Endothelial cell of umbilical vein (primary cell): ENCODE results near the gene HIP1. TPM values are rescaled to one million over a fixed set of nuclear protein-coding genes. Genes with fewer than 3 reads are reported as not detected.

Source experiments
- BruUV-seq: library from RNA; stranded (reverse); fragments of 400-500 nt; replicated peaks from 2 replicates; lab custom pipeline; 2021; lab: Mats Ljungman, UMichigan
- CTCF ChIA-PET: fragments of 300-600, 350-600 bp; sonication (Branson Sonifier 250); formaldehyde crosslinking; loops from one replicate; lab custom pipeline; 2021; ENCODE audit warnings: antibody characterized with exemption, inconsistent platforms; lab: Charles Lee
- POLR2A ChIA-PET: fragments of 300-600, 350-600 bp; sonication (Branson Sonifier 250); formaldehyde crosslinking; loops from one replicate; lab custom pipeline; 2021; ENCODE audit warnings: antibody characterized with exemption, inconsistent platforms; lab: Charles Lee
- DNase-seq: peaks from one replicate; pipeline ENCODE4 v3.0.0-alpha.2; 2011; ENCODE audit warnings: low read depth, low spot score
- FAIRE-seq: peaks from 2 replicates; lab custom pipeline; 2011; peaks lifted over from hg19 to GRCh38; lab: Jason Lieb, UNC
- H2AFZ ChIP-seq: 2 replicates; pipeline ENCODE4 v1.6.0; 2012; ENCODE audit warnings: low read depth, low read length, control low read depth, inconsistent platforms
- H3K27ac ChIP-seq: 2 replicates; pipeline ENCODE4 v1.5.1; 2011; ENCODE audit warnings: low read depth, mild to moderate bottlenecking, control low read depth, low read length, moderate library complexity; ENCODE audit not compliant: insufficient read depth
- H3K27me3 ChIP-seq, 2 experiments: 2 replicates each; pipeline versions ENCODE4 v1.6.0 to v1.6.1; 2011; ENCODE audit warnings: low read length in 2 of 2, mixed read lengths in 1 of 2; ENCODE audit not compliant: control insufficient read depth in 2 of 2, insufficient read depth in 2 of 2
- H3K36me3 ChIP-seq, 2 experiments: 2 replicates in 1 of 2; 3 replicates in 1 of 2; pipeline ENCODE4 v1.5.1; 2011; ENCODE audit warnings: low read length in 2 of 2, mild to moderate bottlenecking in 1 of 2, moderate library complexity in 1 of 2; ENCODE audit not compliant: control insufficient read depth in 2 of 2, insufficient read depth in 2 of 2; ENCODE audit errors: extremely low read depth in 1 of 2
- H3K4me1 ChIP-seq: 3 replicates; pipeline ENCODE4 v1.5.1; 2011; ENCODE audit warnings: mild to moderate bottlenecking, low read length; ENCODE audit not compliant: control insufficient read depth, insufficient read depth; ENCODE audit errors: extremely low read depth
- H3K4me2 ChIP-seq: 2 replicates; pipeline ENCODE4 v1.6.1; 2011; ENCODE audit warnings: low read length, control low read depth, mixed read lengths; ENCODE audit not compliant: insufficient read depth
- H3K4me3 ChIP-seq, 3 experiments: fragments of 200-600 bp in 1 of 3; sonication (generic), shearing (Covaris generic) in 1 of 3; replicated peaks in 1 of 3; 2 replicates each; pipeline ENCODE4 v1.5.1; 2011 to 2016; ENCODE audit warnings: control low read depth in 3 of 3, low read length in 3 of 3, mild to moderate bottlenecking in 2 of 3, inconsistent platforms in 1 of 3, low read depth in 1 of 3, moderate library complexity in 1 of 3; ENCODE audit not compliant: insufficient read depth in 1 of 3
- H3K79me2 ChIP-seq: 2 replicates; pipeline ENCODE4 v1.6.0; 2012; ENCODE audit warnings: low read length, inconsistent platforms; ENCODE audit not compliant: control insufficient read depth, insufficient read depth
- H3K9ac ChIP-seq: replicated peaks from 2 replicates; pipeline ENCODE3; 2011; ENCODE audit warnings: low read length, control low read depth; ENCODE audit not compliant: insufficient read depth; ENCODE audit errors: extremely low read depth
- H3K9me1 ChIP-seq: replicated peaks from 3 replicates; pipeline ENCODE4 v1.6.0; 2011; ENCODE audit warnings: mild to moderate bottlenecking, low read length; ENCODE audit not compliant: control insufficient read depth, insufficient read depth; ENCODE audit errors: extremely low read depth
- H3K9me3 ChIP-seq: replicated peaks from 2 replicates; pipeline ENCODE4 v1.5.1; 2012; ENCODE audit warnings: low read length, inconsistent platforms; ENCODE audit not compliant: control insufficient read depth, insufficient read depth
- H4K20me1 ChIP-seq: replicated peaks from 2 replicates; pipeline ENCODE3; 2011; ENCODE audit warnings: mild to moderate bottlenecking, low read length; ENCODE audit not compliant: control insufficient read depth, insufficient read depth; ENCODE audit errors: extremely low read depth
- CTCF ChIP-seq, 2 donors: IDR thresholded peaks; 1 replicate in 1 of 2; 2 replicates in 1 of 2; pipeline ENCODE4 v1.5.1; 2011; ENCODE audit warnings: low read length in 2 of 2, mild to moderate bottlenecking in 2 of 2, moderate library complexity in 2 of 2, control low read depth in 1 of 2, inconsistent platforms in 1 of 2, low read depth in 1 of 2; ENCODE audit not compliant: insufficient read depth in 1 of 2; ENCODE audit errors: extremely low read depth in 1 of 2
- EZH2 ChIP-seq: IDR thresholded peaks from 2 replicates; pipeline ENCODE4 v1.6.1; 2012; ENCODE audit warnings: borderline replicate concordance, low read depth, mild to moderate bottlenecking, moderate library complexity, low read length, inconsistent platforms; ENCODE audit not compliant: severe bottlenecking
- FOS ChIP-seq: IDR thresholded peaks from 2 replicates; pipeline ENCODE4 v1.6.1; 2011; ENCODE audit warnings: mild to moderate bottlenecking, low read length, moderate library complexity, borderline replicate concordance; ENCODE audit not compliant: insufficient read depth
- GATA2 ChIP-seq: IDR thresholded peaks from 2 replicates; pipeline ENCODE4 v1.7.0; 2011; ENCODE audit warnings: low read depth, mild to moderate bottlenecking, moderate library complexity, mixed read lengths, low read length; ENCODE audit not compliant: insufficient read length, insufficient read depth
- JUN ChIP-seq: IDR thresholded peaks from 2 replicates; pipeline ENCODE4 v1.6.1; 2011; ENCODE audit warnings: borderline replicate concordance, low read depth; ENCODE audit not compliant: insufficient read length, insufficient read depth
- MAX ChIP-seq: IDR thresholded peaks from 2 replicates; pipeline ENCODE4 v1.6.1; 2011; ENCODE audit not compliant: insufficient read depth, insufficient read length
- MYC ChIP-seq: IDR thresholded peaks from one replicate; pipeline ENCODE4 v1.6.1; 2011; ENCODE audit warnings: mild to moderate bottlenecking, low read depth, low read length
- POLR2A ChIP-seq: IDR thresholded peaks from 2 replicates; pipeline ENCODE4 v1.6.1; 2012; ENCODE audit warnings: low read depth, mild to moderate bottlenecking, control low read depth, low read length
- POLR2AphosphoS5 ChIP-seq: IDR thresholded peaks from 2 replicates; pipeline ENCODE4 v1.6.1; 2012; ENCODE audit warnings: low read depth, mild to moderate bottlenecking, control low read depth, low read length, moderate library complexity; ENCODE audit not compliant: insufficient read depth
- dilution Hi-C: fragments of 300-500 bp; cut with MboI; formaldehyde crosslinking; loops from one replicate; pipeline ENCODE4 v1.15.0; 2019; ENCODE audit warnings: low sequenced_read_pairs; ENCODE audit not compliant: extremely low pct_ligation_motif_present
- intact Hi-C: fragments of 100-400 bp; cut with micrococcal nuclease; formaldehyde crosslinking; loops from one replicate; pipeline ENCODE4 v1.10.0; 2022
- polyA plus RNA-seq, 4 experiments: library from polyadenylated mRNA; depleted of rRNA in 3 of 4; stranded (reverse) in 3 of 4; unstranded in 1 of 4; fragments of >200 nt; gene quantifications; 2 replicates each; pipeline versions ENCODE4 v1.2.1 to v1.2.3, GENCODE V29; 2011 to 2012; ENCODE audit warnings: missing spikeins in 1 of 4
- total RNA-seq: library from RNA; stranded (reverse); gene quantifications from 2 replicates; pipeline ENCODE4 v1.2.3, GENCODE V29; 2021

The HIP1 gene
- total and polyA plus RNA-seq, 2 donors (not counting 3 experiments of a cell fraction or from before 2014, with no cell fraction given): 23.7 to 47.6 TPM

DNA sequence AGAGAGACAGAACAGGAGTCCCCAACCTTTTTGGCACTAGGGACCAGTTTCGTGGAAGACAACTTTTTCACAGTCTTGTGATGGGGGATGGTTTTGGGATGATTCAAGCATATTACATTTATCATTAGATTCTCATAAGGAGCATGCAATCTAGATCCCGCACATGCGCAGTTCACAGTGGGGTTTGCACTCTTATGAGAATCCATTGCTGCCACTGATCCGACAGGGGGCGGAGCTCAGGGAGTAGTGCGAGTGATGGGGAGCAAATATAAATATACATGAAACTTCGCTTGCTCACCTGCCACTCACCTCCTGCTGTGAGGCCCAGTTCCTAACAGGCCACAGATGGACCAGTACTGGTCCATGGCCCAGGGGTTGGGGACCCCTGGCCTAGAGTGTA, 19.1 kb upstream of the HIP1 start:
- H4K20me1 ChIP-seq: no peaks in the 10 kb centered on the region
- H3K27ac ChIP-seq: no peak overlapping the region
- dilution Hi-C loops: no loop called here
- no peak overlapping the region for H2AFZ ChIP-seq
- no peaks in the 10 kb centered on the region for H3K4me1 ChIP-seq
- no peak for FAIRE-seq
- H3K9me1 ChIP-seq: no peaks in the 10 kb centered on the region
- no peaks in the 10 kb centered on the region for H3K79me2 ChIP-seq
- DNase-seq: no peak
- no peak for TF ChIP-seq MYC
- TF ChIP-seq FOS: no peak
- no peak for TF ChIP-seq GATA2
- no peak for TF ChIP-seq POLR2A
- TF ChIP-seq POLR2AphosphoS5: no peak
- TF ChIP-seq JUN: no peak
- TF ChIP-seq MAX: no peak
- TF ChIP-seq EZH2: no peak
- TF ChIP-seq CTCF (IDR thresholded peaks at IDR 0.05; ENCODE audit: extremely low read depth in 1 of 2, insufficient read depth in 1 of 2, low read depth in 1 of 2, low read length in 2 of 2): no peak
- ChIA-PET POLR2A (no interaction called here), CTCF (no interaction called here)
- H3K27me3 ChIP-seq: no peaks in the 10 kb centered on the region
- H3K9ac ChIP-seq: no peak overlapping the region
- H3K9me3 ChIP-seq: no peaks in the 10 kb centered on the region
- H3K4me3 ChIP-seq: no peak overlapping the region
- intact Hi-C loops: loop anchor here (5.0 kb wide), 1 partner anchor 116 kb away; no protein-coding TSS in a partner anchor
- BruUV-seq: no TSS peak
- no peak overlapping the region for H3K4me2 ChIP-seq
- no peaks in the 10 kb centered on the region for H3K36me3 ChIP-seq
